GM12892 (cell line): ENCODE results near the gene CHRND.

Source experiments
- DNase-seq: peaks from one replicate; pipeline ENCODE4 v3.0.0; 2011; ENCODE audit not compliant: insufficient read length
- FAIRE-seq: peaks from 2 replicates; lab custom pipeline; 2011; peaks lifted over from hg19 to GRCh38; lab: Jason Lieb, UNC
- POLR2A ChIP-seq: IDR thresholded peaks from 2 replicates; pipeline ENCODE4 v1.6.1; 2011; ENCODE audit warnings: low read depth, low read length, control low read depth
- POLR2AphosphoS5 ChIP-seq: IDR thresholded peaks from 2 replicates; pipeline ENCODE4 v1.6.1; 2011; ENCODE audit warnings: low read depth, low read length, control low read depth
- TAF1 ChIP-seq: IDR thresholded peaks from 2 replicates; pipeline ENCODE4 v1.6.1; 2011; ENCODE audit warnings: low read depth, mild to moderate bottlenecking, control low read depth, low read length, borderline replicate concordance

Gene CHRND

GRCh38 chr2:232490221-232491138, 35.5 kb upstream of the CHRND start:
- DNase-seq (no peak), FAIRE-seq (no peak)
- TF ChIP-seq POLR2AphosphoS5 (no peak), TAF1 (no peak), POLR2A (no peak)

GRCh38 chr2:232491139-232491780, 34.7 kb upstream of the CHRND start:
- FAIRE-seq, result no peak
- TF ChIP-seq POLR2A, result no peak
- no peak for TF ChIP-seq TAF1
- no peak for TF ChIP-seq POLR2AphosphoS5
- DNase-seq, result no peak

GRCh38 chr2:232492236-232492848, 33.6 kb upstream of the CHRND start:
- DNase-seq, result no peak
- FAIRE-seq, result no peak
- TF ChIP-seq POLR2A (no peak), TAF1 (no peak), POLR2AphosphoS5 (no peak)

- no peak for FAIRE-seq
- no peak for DNase-seq
- TF ChIP-seq POLR2AphosphoS5 (no peak), POLR2A (no peak), TAF1 (no peak)
Observed at GRCh38 chr2:232492963-232493700, 32.8 kb upstream of the CHRND start.

GRCh38 chr2:232493701-232494474, 32.1 kb upstream of the CHRND start:
- TF ChIP-seq TAF1 (no peak), POLR2AphosphoS5 (no peak), POLR2A (no peak)
- DNase-seq, result no peak
- FAIRE-seq, result no peak

GRCh38 chr2:232494542-232494941, 31.4 kb upstream of the CHRND start:
- DNase-seq (no peak), FAIRE-seq (no peak)

GRCh38 chr2:232495292-232495691, 30.7 kb upstream of the CHRND start:
- FAIRE-seq, result no peak
- no peak for DNase-seq
- TF ChIP-seq TAF1 (no peak), POLR2A (no peak)

More at GRCh38 chr2:232494542-232494941, 31.4 kb upstream of the CHRND start:
- TF ChIP-seq POLR2AphosphoS5 (no peak), POLR2A (no peak), TAF1 (no peak)

GRCh38 chr2:232496501-232497270, 29.3 kb upstream of the CHRND start:
- FAIRE-seq, result no peak
- TF ChIP-seq POLR2A, result no peak

GRCh38 chr2:232497348-232497747, 28.6 kb upstream of the CHRND start:
- no peak for DNase-seq
- no peak for FAIRE-seq

More at GRCh38 chr2:232496501-232497270, 29.3 kb upstream of the CHRND start:
- DNase-seq, result no peak

GRCh38 chr2:232498452-232498851, 27.5 kb upstream of the CHRND start:
- FAIRE-seq (no peak), DNase-seq (no peak)
- TF ChIP-seq POLR2A, result no peak
- no peak for TF ChIP-seq TAF1
- TF ChIP-seq POLR2AphosphoS5, result no peak

More at GRCh38 chr2:232497348-232497747, 28.6 kb upstream of the CHRND start:
- TF ChIP-seq POLR2A, result no peak
- no peak for TF ChIP-seq TAF1
- no peak for TF ChIP-seq POLR2AphosphoS5
